Upper lobe of left lung (tissue), 4 donors: ENCODE data around the gene ARRDC5.

Source experiments
- CTCF ChIP-seq, 6 experiments: fragments of 450-650 bp in 4 of 6; fragments of 200-600 bp in 2 of 6; sonication (generic) in 2 of 6; IDR thresholded peaks; one replicate each; pipeline ENCODE4 v1.5.1; 2016 to 2019; ENCODE audit warnings: antibody characterized with exemption in 6 of 6
- POLR2A ChIP-seq, 4 donors: fragments of 450-650 bp; IDR thresholded peaks; one replicate each; pipeline ENCODE4 v1.5.1; 2016 to 2017; ENCODE audit warnings: antibody characterized with exemption in 4 of 4, mild to moderate bottlenecking in 2 of 4

- no peak for TF ChIP-seq CTCF (IDR thresholded peaks at IDR 0.05)
- TF ChIP-seq POLR2A (IDR thresholded peaks at IDR 0.05), result no peak
Observed at GRCh38 chr19:4935444-4935843, 32.7 kb upstream of the ARRDC5 start.
